ENCODE data around the gene TMEM154. TPM values are rescaled to one million over a fixed set of nuclear protein-coding genes. Genes with fewer than 3 reads are reported as not detected.

The TMEM154 gene, protein sequence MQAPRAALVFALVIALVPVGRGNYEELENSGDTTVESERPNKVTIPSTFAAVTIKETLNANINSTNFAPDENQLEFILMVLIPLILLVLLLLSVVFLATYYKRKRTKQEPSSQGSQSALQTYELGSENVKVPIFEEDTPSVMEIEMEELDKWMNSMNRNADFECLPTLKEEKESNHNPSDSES
- total RNA-seq = 33.0 and 39.4 TPM in 2 replicates

- intact Hi-C loops (cut with micrococcal nuclease) = loop anchor here (1.0 to 10.0 kb wide), 12 partner anchors 16 to 1582 kb away; partner anchors contain the start of genes ARFIP1, FBXW7, GATB and RPS3A
Observed at GRCh38 chr4:152679414-152680281, at the start of gene TMEM154. TMEM154 (minus strand) TSS chr4:152679997; CDS start chr4:152679933, 64 bp downstream.

- intact Hi-C loops (cut with micrococcal nuclease) = no loop called here
Observed at GRCh38 chr4:152729466-152729865, 49.7 kb upstream of the TMEM154 start.

GRCh38 chr4:152728343-152728742 is 48.5 kb upstream of the TMEM154 start:
- intact Hi-C loops (cut with micrococcal nuclease) = no loop called here

- intact Hi-C loops (cut with micrococcal nuclease) = no loop called here
Observed at GRCh38 chr4:152727784-152728183, 48.0 kb upstream of the TMEM154 start.

- intact Hi-C loops (cut with micrococcal nuclease) = no loop called here
Observed at GRCh38 chr4:152724494-152724893, 44.7 kb upstream of the TMEM154 start.

GRCh38 chr4:152723236-152723635 is 43.4 kb upstream of the TMEM154 start:
- intact Hi-C loops (cut with micrococcal nuclease) = no loop called here

- intact Hi-C loops (cut with micrococcal nuclease) = no loop called here
Observed at GRCh38 chr4:152719801-152720556, 40.2 kb upstream of the TMEM154 start.

- intact Hi-C loops (cut with micrococcal nuclease) = no loop called here
Observed at GRCh38 chr4:152719291-152719690, 39.5 kb upstream of the TMEM154 start.

DNA sequence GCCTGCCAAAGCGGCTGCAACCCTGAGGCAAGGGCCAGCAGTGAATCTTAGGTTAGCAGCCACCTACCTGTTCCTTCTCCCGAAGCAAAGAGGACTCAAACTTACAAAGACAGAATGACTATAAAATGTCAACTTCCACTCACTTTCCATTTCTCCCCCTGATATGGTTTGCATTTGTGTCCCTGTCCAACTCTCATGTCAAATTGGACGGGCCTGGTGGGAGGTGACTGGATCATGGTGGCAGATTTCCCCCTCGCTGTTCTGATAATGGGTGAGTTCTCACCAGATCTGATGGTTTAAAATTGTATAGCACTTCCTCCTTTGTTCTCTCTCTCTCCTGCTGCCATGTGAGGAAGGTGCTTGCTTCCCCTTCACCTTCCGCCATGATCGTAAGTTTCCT is 35.3 kb upstream of the TMEM154 start:
- intact Hi-C loops (cut with micrococcal nuclease) = no loop called here

DNA sequence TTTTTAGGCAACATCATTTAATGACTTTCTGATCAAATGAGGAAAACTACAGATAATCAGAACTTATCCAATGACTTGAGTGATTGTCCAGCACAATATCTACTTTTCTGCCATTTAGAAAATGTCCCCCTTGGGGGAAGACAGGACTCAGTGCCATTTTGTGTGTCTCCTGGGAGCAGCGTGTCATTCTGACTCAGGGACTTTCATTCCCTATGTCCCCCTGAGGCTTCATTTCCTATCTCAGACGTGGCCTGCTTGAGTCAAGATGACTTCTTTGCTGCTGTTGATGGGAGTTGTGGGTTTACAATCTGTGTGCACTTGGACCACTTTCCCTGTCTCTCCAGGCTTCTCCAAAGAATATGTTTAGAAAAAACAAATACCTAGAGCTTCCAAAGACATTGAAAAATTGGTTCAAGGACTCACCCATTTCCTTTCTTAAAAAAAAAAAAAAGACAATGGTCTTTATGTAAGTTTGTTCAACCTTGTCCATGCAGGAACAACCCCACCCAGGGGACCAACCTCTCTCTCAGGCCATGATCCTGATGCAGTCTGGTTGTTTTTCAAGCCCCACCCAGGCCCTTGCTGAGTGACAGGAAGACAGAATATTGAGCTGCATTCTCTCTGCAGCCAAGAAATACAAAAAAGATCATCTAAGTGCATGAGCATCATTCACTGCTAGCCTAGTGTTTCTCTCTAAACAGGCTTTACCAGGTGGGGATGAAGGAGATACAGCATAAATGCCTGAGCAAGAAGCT is 34.3 kb upstream of the TMEM154 start:
- intact Hi-C loops (cut with micrococcal nuclease) = no loop called here

DNA sequence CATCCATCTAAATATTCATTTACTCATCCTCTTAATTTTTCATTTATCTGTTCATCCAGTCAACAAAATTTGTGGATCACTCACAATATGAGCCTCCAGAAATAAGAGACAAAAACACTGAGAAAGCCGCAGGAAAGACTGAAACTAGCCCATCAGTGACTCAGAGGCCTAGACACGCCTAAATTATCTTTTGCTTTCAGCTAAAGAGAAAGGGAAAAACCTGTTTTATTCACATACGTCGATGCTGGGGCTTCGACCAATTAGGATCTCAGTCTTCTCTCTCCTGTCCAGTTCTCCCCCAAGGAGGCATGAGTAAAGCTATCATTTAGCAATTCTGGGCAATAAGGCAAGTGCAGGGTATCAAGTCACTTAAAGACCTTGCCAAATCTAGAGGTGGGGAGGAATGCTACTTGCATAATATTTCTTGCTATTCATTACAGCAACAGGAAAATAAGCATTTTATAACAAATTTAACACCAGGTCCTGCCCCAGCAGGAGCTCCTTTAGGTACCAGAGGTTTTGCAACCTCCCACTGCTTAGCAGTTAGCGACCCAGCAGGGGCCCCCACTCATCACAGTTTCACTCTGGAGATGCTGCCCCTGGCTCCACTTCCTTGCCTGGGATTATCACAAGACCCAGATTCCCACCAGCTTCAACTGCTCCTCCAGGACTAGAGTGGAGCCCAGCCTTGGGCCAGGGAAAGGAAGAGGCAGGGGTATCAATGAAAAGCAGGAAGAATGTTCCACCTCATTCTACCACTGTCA is 30.1 kb upstream of the TMEM154 start:
- intact Hi-C loops (cut with micrococcal nuclease) = no loop called here

DNA sequence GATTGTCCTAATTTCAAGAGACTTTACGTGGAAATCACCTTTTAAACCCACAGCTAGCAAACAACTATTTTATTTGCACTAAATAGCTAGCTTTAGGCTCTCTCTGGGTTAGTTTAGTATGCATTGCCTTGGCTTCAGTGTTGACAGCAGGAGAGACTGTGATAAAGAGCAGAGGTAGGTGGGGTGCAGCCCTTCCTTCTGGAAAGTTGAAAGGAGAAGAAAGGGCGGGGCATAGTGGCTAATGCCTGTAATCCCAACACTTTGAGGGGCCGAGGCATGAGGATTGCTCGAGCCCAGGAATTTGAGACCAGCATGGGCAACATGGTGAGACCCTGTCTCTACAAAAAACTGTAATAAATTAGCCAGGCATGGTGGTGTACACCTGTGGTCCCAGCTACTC is 29.0 kb upstream of the TMEM154 start:
- intact Hi-C loops (cut with micrococcal nuclease) = no loop called here

DNA sequence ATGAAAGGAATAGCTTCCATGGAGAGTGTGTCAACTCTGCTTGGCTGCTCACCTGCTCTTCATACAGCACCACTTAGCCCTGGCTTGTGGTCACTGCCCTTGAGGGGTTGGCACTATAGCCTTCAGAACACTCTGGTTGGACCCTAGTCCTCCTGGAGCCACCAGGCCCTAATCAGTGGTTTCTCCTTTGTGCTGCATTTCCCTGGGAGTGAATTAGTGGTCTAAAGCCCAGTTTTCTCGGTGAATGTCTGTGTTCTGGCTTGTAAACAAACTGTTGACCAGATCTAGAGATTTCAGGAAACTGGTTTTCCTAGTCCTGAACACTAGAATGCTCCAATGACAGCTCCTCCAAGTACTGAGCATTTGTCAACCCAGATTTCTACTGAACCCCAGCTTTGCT is 28.6 kb upstream of the TMEM154 start:
- intact Hi-C loops (cut with micrococcal nuclease) = no loop called here

DNA sequence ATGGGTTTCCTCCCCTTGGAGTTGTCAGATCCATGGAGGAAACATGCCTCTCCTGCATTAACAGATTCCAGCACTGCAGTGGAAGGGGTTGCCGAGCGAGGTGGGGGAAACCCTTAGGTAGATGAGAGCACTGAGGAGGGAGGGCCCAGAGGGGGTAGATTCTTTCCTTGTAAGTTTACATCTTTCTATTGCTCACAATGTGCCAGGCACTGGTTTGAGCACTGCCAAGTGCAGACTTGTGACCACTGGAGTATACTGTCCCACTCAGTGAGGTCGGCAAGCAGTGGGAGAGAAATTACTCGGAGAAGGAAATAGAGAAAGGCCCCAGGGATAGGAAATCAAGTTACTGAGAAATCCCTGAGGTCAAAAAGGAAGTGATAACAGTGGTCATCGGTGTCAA is 27.8 kb upstream of the TMEM154 start:
- intact Hi-C loops (cut with micrococcal nuclease) = no loop called here

GRCh38 chr4:152705903-152706302 is 26.1 kb upstream of the TMEM154 start:
- intact Hi-C loops (cut with micrococcal nuclease) = no loop called here

DNA sequence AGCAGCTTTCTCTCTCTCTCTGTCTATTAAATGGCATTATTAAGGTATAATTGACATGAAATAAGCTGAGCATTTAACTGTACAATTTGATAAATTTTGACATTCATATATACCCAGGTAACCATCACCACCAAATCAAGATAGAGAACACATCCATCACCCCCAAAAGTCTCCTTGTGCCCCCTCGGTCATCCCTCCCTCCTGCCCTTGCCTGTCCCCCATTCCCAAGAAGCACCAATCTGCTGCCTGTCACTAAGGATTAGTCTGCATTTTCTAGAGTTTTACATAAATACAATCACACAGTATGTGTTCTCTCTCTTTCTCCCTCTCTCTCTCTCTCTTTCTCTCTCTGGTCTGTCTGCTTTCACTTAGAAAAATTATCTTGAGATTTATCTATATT is 25.0 kb upstream of the TMEM154 start:
- intact Hi-C loops (cut with micrococcal nuclease) = no loop called here

GRCh38 chr4:152700151-152700550 is 20.4 kb upstream of the TMEM154 start:
- intact Hi-C loops (cut with micrococcal nuclease) = no loop called here

DNA sequence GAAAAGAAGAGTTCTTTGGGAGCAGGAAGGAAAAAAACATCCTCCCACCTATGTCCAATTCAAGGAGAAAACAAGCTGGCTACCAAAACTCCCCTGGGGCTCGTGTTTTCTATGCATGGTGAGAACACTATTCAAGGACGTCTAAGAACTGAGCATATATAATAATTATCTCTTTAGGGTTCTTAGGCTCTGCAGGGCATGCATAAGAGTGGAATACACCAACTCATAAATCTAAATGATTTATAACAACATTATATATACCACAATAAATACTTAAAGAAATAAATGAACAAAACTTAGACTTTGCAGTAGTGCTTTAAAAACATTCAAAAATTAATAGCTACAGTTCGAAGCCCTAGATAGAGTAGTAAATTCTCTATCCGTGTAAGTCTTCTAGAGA is 19.5 kb upstream of the TMEM154 start:
- intact Hi-C loops (cut with micrococcal nuclease) = loop anchor here (5.0 kb wide), 1 partner anchor 37 kb away; no protein-coding TSS in a partner anchor

GRCh38 chr4:152698089-152698499 is 18.3 kb upstream of the TMEM154 start:
- intact Hi-C loops (cut with micrococcal nuclease) = loop anchor here (5.0 kb wide), 1 partner anchor 36 kb away; no protein-coding TSS in a partner anchor

Data from T-helper 1 cell treated with Interleukin-12 subunit alpha and Interleukin-12 subunit beta and Interleukin-4 antibody, amounts not matched to agents 30 ng/mL and 1 ng/mL, for 36 hours (primary cell).